ENCODE measurements around the gene RAPGEF1.

RAPGEF1 gene

DNA sequence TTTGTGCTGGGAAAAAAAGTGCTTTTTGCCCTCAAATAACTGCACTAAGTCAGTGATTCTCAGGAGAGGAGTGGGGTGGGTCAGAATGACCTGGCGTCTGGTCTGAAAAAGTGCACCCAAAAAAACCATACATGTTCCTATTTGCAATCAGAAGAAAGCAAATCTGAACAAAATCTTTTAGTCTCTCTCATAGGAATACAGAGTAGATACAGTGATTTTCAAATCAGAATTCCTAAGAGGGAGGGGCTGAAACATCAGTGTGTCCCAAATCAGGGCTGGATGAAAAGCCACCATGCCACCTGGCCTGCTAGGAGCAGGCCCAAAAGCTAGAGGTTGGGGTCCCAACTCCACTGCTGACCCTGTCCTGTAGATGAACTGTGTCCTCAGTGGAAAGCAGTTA is 66.8 kb downstream of the RAPGEF1 start:
- TF ChIP-seq, protein P1, sequence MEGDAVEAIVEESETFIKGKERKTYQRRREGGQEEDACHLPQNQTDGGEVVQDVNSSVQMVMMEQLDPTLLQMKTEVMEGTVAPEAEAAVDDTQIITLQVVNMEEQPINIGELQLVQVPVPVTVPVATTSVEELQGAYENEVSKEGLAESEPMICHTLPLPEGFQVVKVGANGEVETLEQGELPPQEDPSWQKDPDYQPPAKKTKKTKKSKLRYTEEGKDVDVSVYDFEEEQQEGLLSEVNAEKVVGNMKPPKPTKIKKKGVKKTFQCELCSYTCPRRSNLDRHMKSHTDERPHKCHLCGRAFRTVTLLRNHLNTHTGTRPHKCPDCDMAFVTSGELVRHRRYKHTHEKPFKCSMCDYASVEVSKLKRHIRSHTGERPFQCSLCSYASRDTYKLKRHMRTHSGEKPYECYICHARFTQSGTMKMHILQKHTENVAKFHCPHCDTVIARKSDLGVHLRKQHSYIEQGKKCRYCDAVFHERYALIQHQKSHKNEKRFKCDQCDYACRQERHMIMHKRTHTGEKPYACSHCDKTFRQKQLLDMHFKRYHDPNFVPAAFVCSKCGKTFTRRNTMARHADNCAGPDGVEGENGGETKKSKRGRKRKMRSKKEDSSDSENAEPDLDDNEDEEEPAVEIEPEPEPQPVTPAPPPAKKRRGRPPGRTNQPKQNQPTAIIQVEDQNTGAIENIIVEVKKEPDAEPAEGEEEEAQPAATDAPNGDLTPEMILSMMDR (IDR thresholded peaks at IDR 0.05; ENCODE audit: borderline replicate concordance, insufficient read depth, low read depth, low read length), result no peak
- H3K4me3 ChIP-seq (ENCODE audit: low read depth, low read length), result no peak overlapping the region

DNA sequence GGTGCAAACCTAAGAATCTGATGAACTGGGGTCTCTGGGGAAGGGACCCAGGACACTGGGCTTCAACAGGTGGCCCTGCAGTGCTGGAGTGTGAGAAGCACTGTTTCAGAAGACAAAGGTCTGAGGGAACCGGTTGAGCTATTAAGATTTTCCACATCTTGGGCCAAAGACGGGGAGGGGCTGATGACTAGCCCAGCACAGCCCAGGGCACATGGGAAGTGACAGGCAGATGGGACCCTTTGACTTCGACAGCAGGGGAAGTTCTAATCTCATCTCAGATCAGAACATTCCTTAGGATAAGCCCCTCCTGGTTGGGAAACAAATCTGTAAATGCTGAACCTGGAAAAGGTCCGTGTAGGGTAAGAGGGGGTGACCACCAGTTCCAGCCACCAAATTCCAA is 67.4 kb downstream of the RAPGEF1 start:
- TF ChIP-seq, protein P1 (IDR thresholded peaks at IDR 0.05; ENCODE audit: borderline replicate concordance, insufficient read depth, low read depth, low read length), result no peak
- no peak overlapping the region for H3K4me3 ChIP-seq (ENCODE audit: low read depth, low read length)

DNA sequence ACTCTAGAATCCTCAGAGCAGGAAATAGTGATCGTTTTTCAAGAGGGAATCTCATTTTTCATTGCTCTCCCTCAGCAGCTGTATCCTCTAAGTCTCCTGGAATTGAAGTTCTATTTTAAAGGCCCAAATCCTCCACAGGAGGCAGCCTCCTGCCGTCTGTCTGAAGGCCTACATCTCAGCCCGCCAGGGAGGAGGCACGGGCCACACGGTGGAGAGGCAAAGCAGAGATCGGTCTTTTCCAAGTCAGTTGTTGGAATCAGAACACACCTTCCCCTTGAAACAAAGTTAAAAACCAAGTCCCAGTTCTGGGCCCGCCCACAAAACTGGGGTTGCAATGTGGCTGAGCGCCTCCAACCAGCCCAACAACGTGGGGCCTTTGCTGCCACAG is 68.7 kb downstream of the RAPGEF1 start:
- H3K4me3 ChIP-seq (ENCODE audit: low read depth, low read length), result no peak overlapping the region
- TF ChIP-seq, protein P1 (IDR thresholded peaks at IDR 0.05; ENCODE audit: borderline replicate concordance, insufficient read depth, low read depth, low read length), result no peak

DNA sequence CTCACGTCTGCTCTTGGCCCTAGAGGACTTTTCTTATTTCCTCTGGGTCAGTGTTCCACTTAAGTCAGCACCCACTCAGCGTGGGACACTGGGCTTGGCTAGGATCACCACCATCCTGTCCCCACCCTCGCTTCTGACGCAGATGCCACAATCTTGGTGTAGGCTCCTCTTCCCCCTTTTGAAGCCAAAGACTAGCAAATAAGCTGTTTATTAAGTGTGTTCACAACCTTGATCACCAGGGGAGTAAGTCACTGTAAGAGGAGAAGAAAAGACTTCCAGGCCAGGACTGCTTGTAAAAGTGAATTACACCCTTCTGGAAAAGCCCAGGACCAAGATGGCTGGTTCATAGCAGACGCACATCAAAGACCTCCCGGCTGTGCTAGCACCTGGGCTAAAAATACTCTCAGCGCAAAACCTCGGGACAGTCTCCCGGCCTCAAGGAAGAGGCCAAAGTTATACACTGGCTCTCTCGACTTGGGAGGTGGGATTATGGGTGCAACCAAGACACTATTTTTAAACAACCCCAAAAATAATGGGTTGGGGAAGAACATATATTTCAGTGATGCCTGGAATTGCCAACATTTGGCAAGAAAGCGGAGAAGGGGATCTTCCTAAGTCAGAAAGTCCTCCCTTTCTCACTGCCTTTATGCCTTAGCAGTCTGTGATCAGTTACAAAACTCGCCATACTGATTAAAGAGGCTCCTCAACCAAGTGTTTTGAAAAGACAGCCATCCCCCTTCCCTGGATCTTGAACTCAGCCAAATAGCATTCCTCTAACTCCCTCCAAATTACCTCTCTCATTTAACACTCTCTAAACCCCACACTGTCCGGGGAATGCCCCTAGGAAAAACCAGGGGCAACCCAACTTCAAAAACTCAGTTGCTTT is 69.4 kb downstream of the RAPGEF1 start:
- TF ChIP-seq, protein P1 (IDR thresholded peaks at IDR 0.05; ENCODE audit: borderline replicate concordance, insufficient read depth, low read depth, low read length), result no peak

DNA sequence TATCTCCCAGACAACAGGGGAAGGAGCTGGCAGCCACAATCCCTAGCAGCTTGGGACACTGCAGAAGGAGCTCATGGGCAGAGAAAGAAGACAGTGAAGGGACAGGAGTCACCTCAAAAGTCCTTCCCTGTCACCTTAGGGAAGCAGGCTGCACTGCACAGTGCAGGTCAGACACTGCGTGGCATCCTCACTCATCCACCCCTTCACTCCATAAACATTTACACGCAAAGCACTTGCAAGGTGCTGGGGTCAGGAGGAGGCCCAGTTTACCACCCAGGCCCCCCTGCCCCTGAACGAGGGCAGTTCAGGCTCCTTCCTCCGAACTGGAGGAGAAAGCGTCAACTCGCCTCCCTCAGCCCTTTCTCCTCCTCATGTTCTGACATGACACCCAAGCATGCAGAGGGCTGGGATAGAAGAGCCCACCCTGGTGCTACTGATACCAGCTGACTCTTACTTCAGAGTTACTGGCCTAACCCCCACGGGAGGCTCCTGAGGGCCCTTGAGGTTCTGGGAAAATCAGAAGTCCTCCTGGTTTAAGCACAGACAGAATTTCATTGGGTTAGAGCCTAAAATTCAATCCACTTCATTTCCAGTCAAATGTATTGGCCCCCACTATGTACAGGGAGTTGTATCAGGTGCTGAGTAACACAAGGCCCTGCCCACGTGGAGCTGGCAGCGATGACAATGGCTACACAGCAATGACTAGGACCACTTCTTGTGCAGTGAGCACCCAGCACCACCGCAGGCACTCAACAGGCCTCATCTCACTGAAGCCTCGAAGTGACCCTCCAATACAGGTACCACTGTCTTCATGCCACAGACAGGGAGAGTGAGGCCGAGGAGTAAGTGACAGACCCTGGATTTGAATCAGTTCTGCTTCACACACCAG is 70.4 kb downstream of the RAPGEF1 start:
- no peak overlapping the region for H3K4me3 ChIP-seq (ENCODE audit: low read depth, low read length)
- TF ChIP-seq, protein P1 (IDR thresholded peaks at IDR 0.05; ENCODE audit: borderline replicate concordance, insufficient read depth, low read depth, low read length), result no peak

More for the DNA sequence above, 69.4 kb downstream of the RAPGEF1 start:
- no peak overlapping the region for H3K4me3 ChIP-seq (ENCODE audit: low read depth, low read length)

DNA sequence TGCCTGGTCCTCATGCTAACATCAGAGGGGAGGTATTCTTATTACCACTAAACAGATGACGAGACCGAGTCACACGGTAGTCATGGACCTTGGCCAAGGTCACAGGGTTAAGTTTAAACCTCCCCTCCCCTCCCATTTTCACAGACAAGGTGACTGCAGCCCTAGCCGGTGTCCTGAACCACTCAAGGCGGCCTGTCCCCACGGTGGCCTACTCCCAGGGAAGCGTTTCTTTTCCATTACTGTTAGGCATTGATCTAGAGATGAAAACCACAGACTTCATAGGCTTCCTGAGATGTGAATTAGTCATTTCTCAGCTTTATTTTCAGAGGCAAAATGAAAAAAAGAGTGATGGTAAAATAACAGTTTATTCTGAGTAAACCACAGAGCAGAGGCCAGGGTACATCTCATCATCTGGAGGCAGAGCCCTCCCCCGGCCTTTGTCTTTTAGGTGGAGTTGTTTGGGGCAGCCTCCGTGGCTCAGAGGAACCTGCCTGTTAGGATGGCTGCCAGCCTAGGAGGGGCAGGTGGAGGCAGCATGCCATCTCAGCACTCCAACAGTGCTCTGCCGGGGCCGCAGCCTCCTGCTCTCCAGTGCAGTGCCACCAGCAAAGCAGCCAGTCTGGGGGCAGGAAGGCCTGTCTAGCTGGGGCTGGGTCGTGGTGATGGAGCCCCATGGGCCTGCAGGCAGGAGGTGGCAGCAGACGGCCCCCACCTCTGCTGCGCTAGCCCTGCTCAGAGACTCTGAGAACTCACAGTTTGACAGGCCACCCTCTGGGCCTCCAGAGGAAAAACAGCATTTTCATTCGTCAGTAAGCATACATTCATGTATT is 71.2 kb downstream of the RAPGEF1 start:
- H3K4me3 ChIP-seq (ENCODE audit: low read depth, low read length), result peak overlapping the region; percentile 6
- TF ChIP-seq, protein P1 (IDR thresholded peaks at IDR 0.05; ENCODE audit: borderline replicate concordance, insufficient read depth, low read depth, low read length), result 0 out of 2 replicates have a peak, but pooled peaks have one; percentile 2
